ENCODE measurements around the gene NET1. TPM values are rescaled to one million over a fixed set of nuclear protein-coding genes. Genes with fewer than 3 reads are reported as not detected.

NET1 gene
- total RNA-seq, 1 experiment from 2014 or later, result 175 TPM

- Mint-ChIP-seq H3K27me3 (ENCODE audit: insufficient read depth, unreplicated experiment) (no peaks in the 10 kb centered on the region), H3K4me3 (ENCODE audit: unreplicated experiment) (no peak overlapping the region), H3K27ac (ENCODE audit: unreplicated experiment) (no peak overlapping the region), H3K4me1 (ENCODE audit: low read depth, unreplicated experiment) (peaks cover 6% of the 10 kb centered on the region), H3K9me3 (ENCODE audit: unreplicated experiment) (no peaks in the 10 kb centered on the region), H3K36me3 (ENCODE audit: insufficient read depth, unreplicated experiment) (no peaks in the 10 kb centered on the region)
- no peaks in the 10 kb centered on the region for H3K9me3 ChIP-seq
- no peak for TF ChIP-seq CTCF (IDR thresholded peaks at IDR 0.05; ENCODE audit: insufficient read depth in 1 of 2, low read depth in 1 of 2, low read length in 1 of 2, severe bottlenecking in 1 of 2, unreplicated experiment in 1 of 2)
- 0 out of 2 replicates have a peak, but pooled peaks cover under 1% of the 10 kb centered on the region for H3K36me3 ChIP-seq (ENCODE audit: control insufficient read depth, insufficient read depth, low read length)
- ChIA-PET POLR2A (no interaction called here), CTCF (no interaction called here)
- no peaks in the 10 kb centered on the region for H3K27me3 ChIP-seq (replicated peaks; ENCODE audit: control insufficient read depth, insufficient read depth, low read length)
- BruUV-seq (replicated peaks), result no TSS peak
- intact Hi-C loops (cut with micrococcal nuclease; ENCODE audit: unreplicated experiment), result no loop called here
- H3K4me3 ChIP-seq (ENCODE audit: low read depth, low read length), result no peak overlapping the region
- no peak for DNase-seq
- 0 out of 2 replicates have a peak, but pooled peaks cover 5% of the 10 kb centered on the region for H3K4me1 ChIP-seq
Observed at GRCh38 chr10:5476918-5477525, 64.7 kb downstream of the NET1 start.

GRCh38 chr10:5477948-5478693, 65.8 kb downstream of the NET1 start:
- ChIA-PET CTCF (no interaction called here), POLR2A (no interaction called here)
- intact Hi-C loops (cut with micrococcal nuclease; ENCODE audit: unreplicated experiment), result no loop called here
- Mint-ChIP-seq H3K9me3 (ENCODE audit: unreplicated experiment) (no peaks in the 10 kb centered on the region), H3K36me3 (ENCODE audit: insufficient read depth, unreplicated experiment) (no peaks in the 10 kb centered on the region), H3K4me3 (ENCODE audit: unreplicated experiment) (no peak overlapping the region), H3K4me1 (ENCODE audit: low read depth, unreplicated experiment) (no peaks in the 10 kb centered on the region), H3K27ac (ENCODE audit: unreplicated experiment) (no peak overlapping the region), H3K27me3 (ENCODE audit: insufficient read depth, unreplicated experiment) (no peaks in the 10 kb centered on the region)
- H3K27me3 ChIP-seq (replicated peaks; ENCODE audit: control insufficient read depth, insufficient read depth, low read length), result no peaks in the 10 kb centered on the region
- BruUV-seq (replicated peaks), result no TSS peak
- no peak for TF ChIP-seq CTCF (IDR thresholded peaks at IDR 0.05; ENCODE audit: insufficient read depth in 1 of 2, low read depth in 1 of 2, low read length in 1 of 2, severe bottlenecking in 1 of 2, unreplicated experiment in 1 of 2)
- 0 out of 2 replicates have a peak, but pooled peaks cover 5% of the 10 kb centered on the region for H3K4me1 ChIP-seq
- H3K36me3 ChIP-seq (ENCODE audit: control insufficient read depth, insufficient read depth, low read length), result 0 out of 2 replicates have a peak, but pooled peaks cover 1% of the 10 kb centered on the region
- H3K9me3 ChIP-seq, result no peaks in the 10 kb centered on the region
- DNase-seq, result no peak
- H3K4me3 ChIP-seq (ENCODE audit: low read depth, low read length), result no peak overlapping the region

GRCh38 chr10:5478694-5479305, 66.4 kb downstream of the NET1 start:
- Histone ChIP-seq H3K27me3 (replicated peaks; ENCODE audit: control insufficient read depth, insufficient read depth, low read length) (no peaks in the 10 kb centered on the region), H3K4me1 (0 out of 2 replicates have a peak, but pooled peaks cover 5% of the 10 kb centered on the region), H3K9me3 (peaks cover 4% of the 10 kb centered on the region; the same call in 1 of the 2 replicates), H3K4me3 (ENCODE audit: low read depth, low read length) (no peak overlapping the region), H3K36me3 (ENCODE audit: control insufficient read depth, insufficient read depth, low read length) (0 out of 2 replicates have a peak, but pooled peaks cover 1% of the 10 kb centered on the region)
- no peaks in the 10 kb centered on the region for H3K27me3 Mint-ChIP-seq (ENCODE audit: insufficient read depth, unreplicated experiment)
- H3K4me1 Mint-ChIP-seq (ENCODE audit: low read depth, unreplicated experiment), result no peaks in the 10 kb centered on the region
- ChIA-PET CTCF (no interaction called here), POLR2A (interaction anchor here (0.5 kb wide), 1 partner anchor 20 kb away, joined by 4 read pairs; no protein-coding TSS in a partner anchor)
- H3K9me3 Mint-ChIP-seq (ENCODE audit: unreplicated experiment), result no peaks in the 10 kb centered on the region
- intact Hi-C loops (cut with micrococcal nuclease; ENCODE audit: unreplicated experiment), result no loop called here
- no peak for DNase-seq
- no TSS peak for BruUV-seq (replicated peaks)
- no peak overlapping the region for H3K27ac Mint-ChIP-seq (ENCODE audit: unreplicated experiment)
- no peaks in the 10 kb centered on the region for H3K36me3 Mint-ChIP-seq (ENCODE audit: insufficient read depth, unreplicated experiment)
- no peak for TF ChIP-seq CTCF (IDR thresholded peaks at IDR 0.05; ENCODE audit: insufficient read depth in 1 of 2, low read depth in 1 of 2, low read length in 1 of 2, severe bottlenecking in 1 of 2, unreplicated experiment in 1 of 2)
- no peak overlapping the region for H3K4me3 Mint-ChIP-seq (ENCODE audit: unreplicated experiment)
